GM18951 (cell line): ENCODE results near the gene PIEZO2.

ENCODE experiments used
- POLR2A ChIP-seq: IDR thresholded peaks from 4 replicates; pipeline ENCODE4 v1.6.1; 2011; ENCODE audit warnings: mild to moderate bottlenecking; ENCODE audit not compliant: insufficient read length, insufficient read depth; ENCODE audit errors: extremely low read depth
- in situ Hi-C: fragments of 300-500 bp; cut with MboI; formaldehyde crosslinking; loops from one replicate; pipeline ENCODE4 v1.12.0; 2022; ENCODE audit warnings: low sequenced_read_pairs, mixed read lengths, inconsistent platforms; ENCODE audit not compliant: unreplicated experiment

Gene PIEZO2

DNA sequence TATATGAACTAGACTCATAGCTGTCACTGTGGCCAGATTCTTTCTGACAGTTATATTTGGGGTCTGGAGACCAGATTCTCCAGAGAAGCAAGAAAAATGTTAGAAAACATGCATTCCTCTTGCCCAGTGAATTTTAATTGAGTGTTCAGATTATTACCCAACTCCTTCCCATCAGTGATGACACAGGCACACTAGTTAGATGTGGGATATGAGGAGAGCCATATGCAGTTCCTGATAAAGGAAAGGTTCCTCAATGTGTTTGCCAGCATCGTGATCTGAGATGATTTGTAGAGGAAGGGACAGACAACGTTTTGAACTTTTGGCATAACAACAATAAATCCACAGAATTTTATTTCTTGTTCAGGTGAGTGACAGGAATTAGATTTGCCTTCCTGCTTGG is 308.6 kb downstream of the PIEZO2 start:
- in situ Hi-C loops: loop anchor here (25.0 kb wide), 1 partner anchor 297 kb away; the partner anchor contains the start of gene PIEZO2
- no peak for TF ChIP-seq POLR2A

DNA sequence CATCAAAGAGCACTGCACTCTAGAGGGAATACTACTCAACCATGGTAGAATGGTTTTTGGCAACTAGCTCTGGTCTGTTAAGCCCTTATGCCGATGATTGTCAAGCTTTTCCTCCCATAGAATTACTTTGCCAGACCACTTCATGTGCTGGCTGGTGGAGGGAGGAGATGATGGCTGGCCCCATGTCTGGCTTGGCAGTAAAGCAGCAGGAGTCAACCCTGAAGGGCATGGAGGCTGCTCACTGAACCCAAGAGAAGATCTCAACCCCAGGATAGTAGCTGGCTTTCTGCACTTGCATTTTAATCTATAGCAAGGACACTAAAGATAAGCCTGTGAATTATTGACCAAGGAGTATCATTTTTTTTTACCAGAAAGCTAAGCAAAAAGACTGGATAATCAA is 309.9 kb downstream of the PIEZO2 start:
- in situ Hi-C loops: loop anchor here (25.0 kb wide), 1 partner anchor 298 kb away; the partner anchor contains the start of gene PIEZO2
- no peak for TF ChIP-seq POLR2A

- in situ Hi-C loops: loop anchor here (25.0 kb wide), 1 partner anchor 299 kb away; the partner anchor contains the start of gene PIEZO2
- TF ChIP-seq POLR2A: no peak
These were observed 310.8 kb downstream of the PIEZO2 start for GRCh38 chr18:10838553-10838952.

- in situ Hi-C loops: loop anchor here (25.0 kb wide), 1 partner anchor 303 kb away; the partner anchor contains the start of gene PIEZO2
- TF ChIP-seq POLR2A: no peak
These were observed 315.1 kb downstream of the PIEZO2 start for GRCh38 chr18:10834128-10834815.

DNA sequence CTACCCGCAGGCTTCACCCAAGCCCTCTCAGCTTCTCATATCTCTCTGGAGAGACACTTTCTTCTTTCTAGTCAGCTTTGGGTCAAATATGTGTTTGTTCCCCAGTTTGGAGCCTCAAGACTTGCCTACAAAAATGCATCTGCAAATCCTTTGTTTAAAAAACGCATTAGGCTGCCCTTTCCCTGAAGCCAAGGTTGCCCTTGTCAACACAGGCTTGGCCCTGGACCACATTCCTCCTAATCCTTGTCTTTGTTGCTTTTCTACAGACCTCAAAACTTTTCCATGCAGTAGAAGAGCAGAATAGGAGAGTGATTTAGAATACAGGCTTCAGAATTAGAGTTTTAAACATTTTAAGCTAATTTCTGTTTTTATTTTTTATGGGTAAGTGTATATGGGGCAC is 315.7 kb downstream of the PIEZO2 start:
- in situ Hi-C loops: loop anchor here (25.0 kb wide), 1 partner anchor 304 kb away; the partner anchor contains the start of gene PIEZO2
- no peak for TF ChIP-seq POLR2A

- TF ChIP-seq POLR2A: no peak
- in situ Hi-C loops: loop anchor here (25.0 kb wide), 1 partner anchor 311 kb away; the partner anchor contains the start of gene PIEZO2
These were observed 323.0 kb downstream of the PIEZO2 start for GRCh38 chr18:10826400-10826799.

- TF ChIP-seq POLR2A: no peak
- in situ Hi-C loops: no loop called here
These were observed 326.9 kb downstream of the PIEZO2 start for GRCh38 chr18:10822456-10822855.

GRCh38 chr18:10820681-10821080 is 328.7 kb downstream of the PIEZO2 start:
- in situ Hi-C loops: no loop called here
- TF ChIP-seq POLR2A: no peak

DNA sequence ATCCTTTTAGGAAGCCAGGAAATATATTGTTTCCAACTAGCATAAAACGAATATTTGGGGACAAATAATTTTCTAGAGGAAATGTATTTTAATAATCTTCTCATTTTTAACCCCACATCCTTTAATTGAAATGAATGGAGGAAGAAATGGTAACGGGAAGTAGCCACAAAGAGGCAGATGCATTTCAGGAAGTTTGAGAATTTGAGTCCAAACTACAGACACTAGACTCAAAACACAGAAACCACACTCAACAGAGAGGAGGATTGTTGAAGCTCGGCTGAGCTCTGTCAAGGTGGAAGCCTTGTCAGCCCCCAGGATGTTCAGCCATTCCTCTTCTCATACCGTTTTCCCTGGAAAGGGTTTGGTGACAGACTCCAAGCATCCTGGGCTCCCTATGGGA is 335.0 kb downstream of the PIEZO2 start:
- no peak for TF ChIP-seq POLR2A
- in situ Hi-C loops: no loop called here

GRCh38 chr18:10805587-10806118 is 343.7 kb downstream of the PIEZO2 start:
- in situ Hi-C loops: no loop called here
- no peak for TF ChIP-seq POLR2A

- no peak for TF ChIP-seq POLR2A
- in situ Hi-C loops: no loop called here
These were observed 345.2 kb downstream of the PIEZO2 start for GRCh38 chr18:10804126-10804525.

DNA sequence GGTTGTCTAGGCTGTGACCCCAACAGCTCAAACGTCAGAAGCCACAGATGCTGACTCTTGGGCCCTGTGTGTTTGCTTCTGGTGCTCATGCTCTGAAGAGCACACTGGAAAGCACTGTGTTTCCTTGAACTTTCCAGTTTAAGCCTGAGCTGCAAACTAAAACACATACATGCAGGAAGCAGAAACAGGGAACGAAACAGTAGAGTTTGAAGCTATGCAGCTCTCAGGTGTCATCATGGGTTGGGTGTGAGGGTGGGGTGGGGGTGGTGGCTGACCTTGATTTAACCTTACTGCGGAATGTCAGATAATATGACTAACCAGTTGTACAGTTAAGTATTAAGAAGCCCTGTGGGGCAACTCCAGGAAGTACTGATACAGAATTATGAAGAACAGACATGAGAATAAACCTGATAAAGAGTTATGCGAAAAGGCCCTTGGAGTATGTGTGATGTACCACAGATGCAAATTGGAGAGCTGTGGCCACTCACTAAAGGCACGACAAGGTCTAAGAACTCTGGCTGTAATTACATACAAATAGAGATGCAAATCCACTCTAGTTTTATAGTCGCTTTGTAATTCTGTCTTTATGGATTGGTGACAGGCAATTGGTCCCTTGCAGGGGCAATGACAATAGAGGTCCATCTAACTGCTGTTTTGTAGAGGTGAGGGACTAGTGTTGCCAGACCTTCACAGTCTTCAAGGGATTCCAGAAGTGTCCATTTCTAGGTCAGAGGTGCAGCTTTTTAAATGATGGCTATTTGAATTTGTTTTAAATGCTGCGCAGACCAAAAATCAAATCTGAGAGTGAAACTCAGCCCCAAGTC is 350.4 kb downstream of the PIEZO2 start:
- in situ Hi-C loops: no loop called here

GRCh38 chr18:10797896-10798295 is 351.5 kb downstream of the PIEZO2 start:
- in situ Hi-C loops: no loop called here
- TF ChIP-seq POLR2A: no peak

More for the DNA sequence above, 350.4 kb downstream of the PIEZO2 start:
- no peak for TF ChIP-seq POLR2A
